HG03469 (cell line): Measurements from ENCODE around the gene CDH4.

Experiments used
- ATAC-seq: cut with Tn5 transposase; IDR thresholded peaks from one replicate; pipeline ENCODE4 v1.9.1; 2021; ENCODE audit warnings: mild to moderate bottlenecking, moderate library complexity, moderate number of reproducible peaks; ENCODE audit not compliant: unreplicated experiment

CDH4 gene

DNA sequence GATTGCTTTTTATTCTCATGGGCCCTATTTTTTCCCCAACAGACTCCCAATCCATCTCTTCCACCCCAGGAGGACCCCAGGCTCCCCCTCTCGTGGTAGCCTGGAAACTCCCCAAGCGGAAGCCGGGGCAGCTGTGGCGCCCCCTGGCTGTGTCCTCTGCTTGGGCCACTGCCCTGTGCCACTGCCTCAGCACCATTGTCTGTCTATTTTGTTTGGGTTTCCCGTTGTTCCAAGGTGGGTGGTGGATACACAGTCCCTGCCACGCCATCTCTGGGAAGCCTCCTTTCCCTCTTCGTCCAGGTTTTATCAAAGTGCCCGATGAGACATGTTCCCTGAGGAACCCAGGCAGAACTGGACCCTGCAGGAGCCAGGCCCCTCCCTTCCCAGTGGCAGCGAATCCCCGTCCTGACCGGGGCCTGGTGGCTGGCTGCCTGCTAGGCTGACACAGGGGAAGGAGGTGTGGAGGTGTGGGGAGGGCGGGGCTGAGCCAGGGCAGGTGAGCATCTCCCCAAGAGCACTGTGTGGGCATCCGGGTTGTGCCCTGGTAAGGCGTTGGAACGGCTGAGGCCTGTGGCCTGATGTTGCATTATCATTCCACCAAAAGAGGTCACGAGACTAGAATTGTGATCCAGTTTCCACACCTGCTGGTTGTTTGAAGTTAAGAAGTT lies 228.2 kb downstream of the CDH4 start:
- no peak for ATAC-seq

DNA sequence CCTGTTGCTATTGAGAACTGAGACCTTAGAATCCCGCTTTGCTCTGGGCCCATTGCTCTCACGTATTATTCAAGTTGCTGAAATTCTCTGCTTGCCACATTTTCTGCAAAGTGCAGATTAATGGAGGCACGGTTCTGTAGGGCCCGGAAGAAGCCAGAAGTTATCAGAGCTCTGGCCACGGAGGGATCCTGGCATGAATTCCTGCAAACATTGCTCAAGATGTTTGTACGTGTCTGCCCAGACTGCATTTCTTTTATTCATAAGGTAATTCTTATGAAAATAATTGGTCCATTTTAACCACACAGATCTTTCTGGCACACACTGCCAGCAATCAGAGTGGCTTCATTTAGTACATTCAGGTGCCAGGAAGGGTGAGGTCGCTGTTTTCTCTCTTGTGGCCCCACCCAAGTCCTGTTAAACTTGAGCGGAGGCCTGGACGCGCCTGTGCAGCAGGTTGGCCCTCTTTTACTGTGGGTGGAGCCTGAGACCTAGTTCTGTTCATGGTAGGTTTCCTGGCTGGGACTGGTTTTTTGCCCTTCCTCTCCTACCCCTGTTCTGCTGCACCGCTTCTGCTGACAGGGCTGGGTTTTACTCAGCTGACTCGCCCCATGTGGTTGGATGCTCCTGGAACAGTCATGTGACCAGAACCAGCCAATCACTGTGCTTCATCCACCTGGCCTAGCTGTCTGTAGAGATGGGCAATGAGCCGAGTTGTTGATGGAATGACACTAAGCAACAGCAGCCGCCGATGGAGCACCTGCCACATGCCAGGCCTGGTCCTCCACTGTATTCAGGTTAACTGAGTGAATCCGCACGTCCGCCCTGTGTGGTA lies 230.2 kb downstream of the CDH4 start:
- ATAC-seq, result no peak

- no peak for ATAC-seq
Observed at GRCh38 chr20:61482901-61483300, 230.8 kb downstream of the CDH4 start.

DNA sequence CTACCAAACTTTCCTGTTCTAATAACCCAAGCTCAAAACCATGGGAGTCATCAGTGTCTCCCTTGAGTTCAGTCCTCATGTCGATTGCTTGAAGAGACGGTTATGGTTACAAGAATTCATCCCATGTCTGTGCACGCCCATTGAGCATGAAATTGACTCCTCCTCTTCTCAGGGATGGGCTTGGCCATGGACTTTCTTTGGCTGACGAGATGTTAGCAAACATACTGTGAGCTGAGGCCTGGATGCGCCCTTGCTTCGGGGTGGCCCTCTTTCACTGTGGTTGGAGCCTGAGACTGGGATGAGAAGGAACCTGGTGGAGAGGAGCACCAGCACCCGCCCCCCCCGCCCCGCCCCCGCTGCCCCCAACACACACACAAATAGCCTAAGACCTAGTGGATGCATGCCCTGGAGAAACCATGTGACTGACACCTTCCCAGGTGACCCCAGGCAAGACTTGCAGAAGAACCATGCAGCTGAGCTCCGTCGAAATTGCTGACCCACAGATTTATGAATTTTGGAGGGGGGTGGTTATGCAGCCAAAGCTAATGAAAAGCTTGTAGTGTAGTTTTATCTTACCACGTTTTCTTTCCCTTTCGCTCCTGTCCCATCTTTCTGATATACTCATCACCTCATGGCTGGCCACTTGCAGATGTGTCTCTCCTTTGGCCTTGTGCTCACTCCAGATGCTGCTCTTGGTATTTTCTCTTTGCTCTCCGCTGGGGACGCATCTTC lies 231.4 kb downstream of the CDH4 start:
- no peak for ATAC-seq

- no peak for ATAC-seq
Observed at GRCh38 chr20:61486198-61486597, 234.1 kb downstream of the CDH4 start.

DNA sequence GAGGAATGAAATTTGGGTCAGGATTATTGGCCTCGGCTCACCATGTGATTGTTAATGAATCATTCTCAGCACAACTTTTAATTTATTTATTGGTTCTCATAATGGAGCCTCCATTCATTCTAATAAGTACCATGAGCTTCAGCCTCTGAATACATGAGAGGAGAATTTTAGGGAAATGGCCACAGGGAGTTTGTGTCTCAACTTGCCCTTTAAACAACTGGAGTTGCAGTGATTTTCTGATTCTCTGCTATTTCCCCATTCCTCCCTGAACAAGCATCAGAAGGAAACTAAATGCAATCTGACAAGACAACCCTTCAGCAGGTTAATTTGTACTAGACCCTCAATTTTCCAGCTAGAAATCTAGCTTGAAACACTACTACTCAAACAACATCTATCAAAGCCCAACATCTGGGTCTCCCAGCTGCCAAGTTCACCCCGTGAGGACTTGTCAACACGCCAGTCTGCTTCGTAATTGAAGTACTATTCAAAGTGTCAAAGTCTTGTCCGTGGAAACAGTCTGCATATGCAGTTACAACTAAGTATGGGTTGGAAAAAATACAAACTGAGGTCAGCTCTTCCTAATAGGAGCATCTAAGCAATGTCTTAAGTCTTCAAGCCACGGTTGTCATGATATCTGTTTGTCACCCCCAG lies 235.4 kb downstream of the CDH4 start:
- ATAC-seq, result no peak

- no peak for ATAC-seq
Observed at GRCh38 chr20:61487997-61488371, 235.9 kb downstream of the CDH4 start.

DNA sequence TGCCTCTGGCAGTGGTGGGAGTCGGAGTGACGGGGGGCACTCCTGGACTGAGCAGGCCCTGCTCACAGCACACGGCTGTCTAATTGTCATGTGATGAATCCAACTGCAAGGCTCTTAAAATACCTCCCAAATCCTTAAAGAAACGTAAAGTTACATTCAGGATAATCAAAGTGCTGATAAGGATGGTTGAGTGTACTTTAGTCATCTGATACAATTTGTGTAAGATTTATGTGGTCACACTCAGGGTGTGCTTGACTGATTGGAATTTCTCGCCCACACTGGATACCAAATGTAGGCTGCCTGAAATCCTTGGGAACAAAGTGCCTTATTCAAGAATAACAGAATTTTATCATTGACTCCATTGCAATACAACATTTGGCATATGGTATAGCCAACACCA lies 238.7 kb downstream of the CDH4 start:
- ATAC-seq, result no peak

- no peak for ATAC-seq
Observed at GRCh38 chr20:61492065-61492464, 240.0 kb downstream of the CDH4 start.

- ATAC-seq, result no peak
Observed at GRCh38 chr20:61493798-61494305, 241.8 kb downstream of the CDH4 start.

GRCh38 chr20:61494763-61495575 lies 242.9 kb downstream of the CDH4 start:
- no peak for ATAC-seq

GRCh38 chr20:61497029-61497627 lies 245.1 kb downstream of the CDH4 start:
- ATAC-seq, result no peak

DNA sequence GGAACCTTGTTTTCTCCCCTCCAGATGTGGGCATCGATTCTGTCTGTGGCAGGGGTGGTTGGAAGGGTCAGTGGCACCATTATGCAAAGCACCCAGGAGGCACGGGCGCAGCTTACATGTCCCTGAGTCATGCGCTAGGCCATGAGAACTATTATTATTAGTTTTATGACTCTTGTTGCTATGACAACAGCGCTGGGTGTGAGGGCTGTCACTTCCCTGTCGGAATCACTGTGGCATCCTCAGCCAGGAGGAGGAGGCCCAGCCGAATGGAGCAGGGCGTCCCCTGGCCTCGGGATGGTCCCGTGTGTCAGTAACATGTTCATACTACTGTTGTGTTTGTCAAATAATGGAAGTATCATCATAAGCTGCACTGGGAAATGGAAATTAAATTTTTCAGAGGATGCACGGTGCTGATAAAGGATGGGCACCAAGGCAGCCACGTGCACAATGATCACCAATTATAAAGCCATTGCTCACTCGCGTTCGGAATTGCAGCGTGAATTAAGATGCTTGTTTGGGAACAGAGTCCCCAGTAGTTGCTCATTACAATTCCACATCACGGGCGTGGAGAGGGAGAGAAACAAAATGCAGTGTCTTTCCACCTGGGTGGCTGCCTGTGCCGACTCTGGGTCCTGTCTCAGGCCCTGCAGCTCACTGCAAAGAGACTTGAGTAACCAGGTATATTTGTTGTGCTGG lies 247.9 kb downstream of the CDH4 start:
- ATAC-seq, result no peak

DNA sequence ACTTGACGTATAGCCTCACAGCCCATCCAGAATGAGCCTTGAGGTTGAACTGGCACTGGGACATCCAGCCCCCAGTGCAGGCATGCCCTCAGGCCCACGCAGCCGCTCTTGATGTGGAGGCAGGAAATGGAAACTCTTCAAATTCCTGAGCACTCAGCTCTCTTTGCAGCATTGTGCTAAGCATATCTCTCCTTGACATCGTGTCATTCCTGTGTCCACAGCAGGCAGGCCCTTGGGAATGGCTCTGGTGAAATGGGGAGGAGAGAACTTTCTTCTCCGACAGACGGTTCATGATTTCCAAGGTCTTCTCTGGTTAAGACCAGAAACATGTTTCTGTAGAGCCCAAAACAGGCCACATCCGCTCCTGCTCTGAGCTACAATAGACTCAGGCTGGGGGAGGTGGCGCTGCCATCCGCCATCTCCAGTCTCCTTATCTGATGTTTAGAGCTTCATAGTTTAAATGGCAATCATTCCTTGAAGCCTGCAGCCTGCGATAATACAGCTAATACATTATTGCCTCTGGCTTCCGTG lies 248.8 kb downstream of the CDH4 start:
- ATAC-seq, result no peak

GRCh38 chr20:61502433-61502832 lies 250.4 kb downstream of the CDH4 start:
- no peak for ATAC-seq

DNA sequence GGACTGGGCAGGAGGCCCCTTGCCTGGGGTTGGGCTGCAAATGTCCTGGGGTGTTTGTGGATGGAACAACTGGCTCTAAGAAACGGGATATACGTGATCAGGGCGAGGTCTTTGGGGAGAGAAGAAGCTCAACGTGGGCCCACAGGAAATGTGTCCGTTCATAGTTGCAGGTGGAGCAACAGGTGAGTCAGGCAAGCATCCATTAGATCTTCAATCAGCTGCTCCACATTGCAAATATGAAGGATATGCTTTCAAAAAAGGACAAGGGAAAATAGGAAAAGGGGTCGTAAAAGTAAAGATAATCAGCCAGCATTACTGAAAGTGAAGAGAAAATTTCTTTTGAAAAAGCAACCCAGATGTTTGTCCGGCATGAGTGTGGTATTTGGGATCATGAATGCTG lies 251.0 kb downstream of the CDH4 start:
- ATAC-seq, result no peak

DNA sequence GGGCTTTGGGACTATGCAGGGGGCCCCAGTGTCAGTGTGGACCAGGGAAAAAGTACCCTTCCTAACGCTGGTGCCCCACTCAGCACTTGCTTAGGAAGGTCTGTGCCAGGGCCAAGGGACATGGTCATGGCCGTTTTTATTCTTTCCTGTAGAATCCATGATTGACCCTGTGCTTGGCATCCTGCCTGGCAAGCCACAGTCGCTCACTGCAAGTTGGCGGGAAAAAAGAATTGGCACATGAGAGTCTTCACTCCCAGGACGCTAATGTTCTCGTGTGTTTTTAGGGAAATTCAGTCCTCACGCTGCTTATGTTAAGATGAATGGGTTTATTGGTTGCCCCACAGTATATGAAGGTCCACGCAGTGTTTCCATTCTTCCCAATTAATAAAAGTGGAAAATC lies 253.4 kb downstream of the CDH4 start:
- ATAC-seq, result no peak

GRCh38 chr20:61507778-61508177 lies 255.7 kb downstream of the CDH4 start:
- no peak for ATAC-seq
